HUES64 (cell line): ENCODE results near the gene POU5F2. TPM values are rescaled to one million over a fixed set of nuclear protein-coding genes. Genes with fewer than 3 reads are reported as not detected.

Experiments
- H3K27ac ChIP-seq: 2 replicates; pipeline ENCODE4 v1.7.0; 2013; ENCODE audit warnings: low read depth, low read length, inconsistent platforms
- H3K27me3 ChIP-seq: 2 replicates; pipeline ENCODE4 v1.6.1; 2013; ENCODE audit warnings: mild to moderate bottlenecking, low read length; ENCODE audit not compliant: insufficient read depth
- H3K36me3 ChIP-seq: 2 replicates; pipeline ENCODE4 v1.6.1; 2013; ENCODE audit warnings: mild to moderate bottlenecking, low read length; ENCODE audit not compliant: insufficient read depth
- H3K4me1 ChIP-seq: 2 replicates; pipeline ENCODE4 v1.6.1; 2013; ENCODE audit warnings: mild to moderate bottlenecking, low read length, moderate library complexity; ENCODE audit not compliant: insufficient read depth
- H3K4me3 ChIP-seq: 2 replicates; pipeline ENCODE4 v1.5.1; 2013; ENCODE audit warnings: mild to moderate bottlenecking, low read length, moderate library complexity
- H3K9ac ChIP-seq: 2 replicates; pipeline ENCODE4 v1.6.1; 2013; ENCODE audit warnings: mild to moderate bottlenecking, low read depth, low read length
- H3K9me3 ChIP-seq: 2 replicates; pipeline ENCODE4 v1.6.1; 2013; ENCODE audit warnings: low read depth, low read length; ENCODE audit not compliant: insufficient read depth
- WGBS: fragments of 150-250, 120-280 bp; methylation state at CpG from one replicate; pipeline ENCODE4 v1.1.7; 2013; ENCODE audit warnings: missing lambda C conversion rate; 5-methylcytosine and 5-hydroxymethylcytosine counted together
- polyA plus RNA-seq, 2 experiments: library from polyadenylated mRNA; stranded (reverse); fragments of 50-300 nt; gene quantifications; one replicate each; pipeline ENCODE4 v1.2.3, GENCODE V29; 2013

POU5F2 gene
- 0.05 TPM for polyA plus RNA-seq (2013, experiment 1 of 2)
- 0.06 TPM for polyA plus RNA-seq (2013, experiment 2 of 2)

GRCh38 chr5:93741136-93741811 lies at the start of gene POU5F2:
Gene POU5F2 (minus strand): TSS chr5:93741600. CDS start chr5:93741563, 37 bp downstream.
- Histone ChIP-seq H3K4me3 (no peak within 1 kb of the TSS), H3K9me3 (no peaks in the 10 kb centered on the region; the same call in 1 of the 2 replicates), H3K36me3 (no peaks in the 10 kb centered on the region), H3K27me3 (no peaks in the 10 kb centered on the region), H3K4me1 (no peaks in the 10 kb centered on the region), H3K9ac (no peak within 1 kb of the TSS), H3K27ac (no peak within 1 kb of the TSS)
- 92% methylated on average over 29 of the region's 29 CpGs for WGBS

GRCh38 chr5:93790401-93790800 lies 49.0 kb upstream of the POU5F2 start:
- WGBS = 83% methylated on average over 3 of the region's 3 CpGs
- no peak overlapping the region for H3K9ac ChIP-seq
- no peaks in the 10 kb centered on the region for H3K4me1 ChIP-seq
- no peaks in the 10 kb centered on the region for H3K27me3 ChIP-seq
- H3K36me3 ChIP-seq = no peaks in the 10 kb centered on the region
- no peak overlapping the region for H3K4me3 ChIP-seq
- no peaks in the 10 kb centered on the region for H3K9me3 ChIP-seq
- no peak overlapping the region for H3K27ac ChIP-seq

DNA sequence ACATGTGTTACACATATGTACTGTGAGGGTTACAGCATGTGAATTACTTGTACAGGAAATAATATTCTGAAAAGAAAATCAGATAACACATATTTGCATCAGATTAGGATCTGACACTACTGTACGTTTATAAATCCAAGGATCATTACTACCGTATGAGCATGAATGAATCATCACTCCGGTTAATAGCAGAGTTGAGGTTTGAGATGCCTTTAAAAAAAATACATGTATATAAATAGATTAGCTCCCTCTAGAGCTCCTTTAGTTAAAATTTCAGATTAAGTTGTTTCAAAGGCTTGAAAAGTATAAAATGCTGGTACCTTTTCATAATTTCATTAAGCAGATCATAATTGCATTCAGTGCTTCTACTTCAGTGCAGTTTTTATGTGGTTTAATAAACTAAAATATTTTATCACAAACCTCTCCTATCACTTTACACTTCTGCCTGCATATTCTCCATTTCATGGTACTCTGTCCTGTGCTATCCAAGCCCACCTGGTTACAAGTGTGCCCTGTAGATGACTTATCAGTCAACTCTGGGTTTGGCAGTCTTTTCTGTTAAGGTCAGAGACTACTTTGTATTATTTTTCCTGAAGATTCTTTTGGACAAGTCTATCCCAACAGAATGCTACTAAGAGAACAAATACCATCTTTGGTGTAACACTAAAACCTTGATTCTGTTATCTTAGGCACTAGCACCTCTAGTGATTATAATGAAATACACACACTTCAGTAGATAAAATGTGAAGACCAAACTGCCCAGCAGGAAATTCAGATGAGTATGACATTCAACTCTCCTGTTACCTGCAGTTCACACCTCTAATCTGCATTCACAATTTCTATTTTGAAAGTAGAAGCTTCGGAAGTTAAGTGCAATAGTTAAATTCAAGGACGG lies 48.0 kb upstream of the POU5F2 start:
- H3K9ac ChIP-seq = no peak overlapping the region
- WGBS = 95% methylated on average over 5 of the region's 5 CpGs
- no peaks in the 10 kb centered on the region for H3K27me3 ChIP-seq
- H3K36me3 ChIP-seq = no peaks in the 10 kb centered on the region
- no peak overlapping the region for H3K4me3 ChIP-seq
- no peaks in the 10 kb centered on the region for H3K4me1 ChIP-seq
- H3K9me3 ChIP-seq = no peaks in the 10 kb centered on the region
- H3K27ac ChIP-seq = no peak overlapping the region

GRCh38 chr5:93787598-93787997 lies 46.2 kb upstream of the POU5F2 start:
- Histone ChIP-seq H3K36me3 (no peaks in the 10 kb centered on the region), H3K9ac (no peak overlapping the region), H3K27ac (no peak overlapping the region), H3K4me3 (no peak overlapping the region), H3K9me3 (no peaks in the 10 kb centered on the region), H3K27me3 (no peaks in the 10 kb centered on the region), H3K4me1 (no peaks in the 10 kb centered on the region)
- WGBS = 72% methylated on average over 1 of the region's 1 CpG

GRCh38 chr5:93785475-93785874 lies 44.1 kb upstream of the POU5F2 start:
- no peaks in the 10 kb centered on the region for H3K27me3 ChIP-seq
- no peaks in the 10 kb centered on the region for H3K36me3 ChIP-seq
- H3K4me1 ChIP-seq = no peaks in the 10 kb centered on the region
- WGBS = 97% methylated on average over 2 of the region's 2 CpGs
- no peak overlapping the region for H3K9ac ChIP-seq
- no peak overlapping the region for H3K27ac ChIP-seq
- no peaks in the 10 kb centered on the region for H3K9me3 ChIP-seq
- H3K4me3 ChIP-seq = no peak overlapping the region

DNA sequence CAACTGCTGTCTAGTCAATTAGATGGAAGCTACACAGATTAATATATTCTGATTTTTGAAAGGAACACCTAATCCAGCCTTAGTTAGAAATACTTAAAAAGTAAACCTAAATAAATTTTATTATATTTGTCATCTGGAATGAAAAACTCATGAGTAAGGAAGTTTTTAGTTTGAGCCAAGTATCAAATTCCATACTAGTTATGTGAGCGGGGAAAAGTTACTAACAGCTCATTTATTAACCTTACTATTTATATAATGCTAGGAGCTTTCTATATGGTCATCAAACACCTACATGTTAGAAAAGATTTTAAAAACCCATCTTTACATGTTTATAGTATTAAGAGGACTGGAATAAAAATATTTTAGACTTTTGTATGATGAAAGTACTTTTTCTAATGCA lies 41.6 kb upstream of the POU5F2 start:
- Histone ChIP-seq H3K36me3 (no peaks in the 10 kb centered on the region), H3K9ac (no peak overlapping the region), H3K9me3 (no peaks in the 10 kb centered on the region), H3K27ac (no peak overlapping the region), H3K4me3 (no peak overlapping the region), H3K27me3 (no peaks in the 10 kb centered on the region), H3K4me1 (no peaks in the 10 kb centered on the region)
- no CpG with 5 or more reads among the region's 1 CpG for WGBS

GRCh38 chr5:93777620-93778019 lies 36.2 kb upstream of the POU5F2 start:
- Histone ChIP-seq H3K27me3 (no peaks in the 10 kb centered on the region), H3K27ac (no peak overlapping the region), H3K4me1 (no peaks in the 10 kb centered on the region), H3K9me3 (no peaks in the 10 kb centered on the region), H3K9ac (no peak overlapping the region), H3K4me3 (no peak overlapping the region), H3K36me3 (no peaks in the 10 kb centered on the region)
- WGBS = 85% methylated on average over 3 of the region's 3 CpGs

- Histone ChIP-seq H3K27me3 (no peaks in the 10 kb centered on the region), H3K9me3 (peaks cover 10% of the 10 kb centered on the region; the same call in 1 of the 2 replicates), H3K36me3 (no peaks in the 10 kb centered on the region), H3K9ac (no peak overlapping the region), H3K27ac (no peak overlapping the region), H3K4me3 (no peak overlapping the region), H3K4me1 (peaks cover 8% of the 10 kb centered on the region; the same call in 1 of the 2 replicates)
- 72% methylated on average over 5 of the region's 5 CpGs for WGBS
Observed at GRCh38 chr5:93756372-93756771, 15.0 kb upstream of the POU5F2 start.

- no peaks in the 10 kb centered on the region for H3K36me3 ChIP-seq
- H3K4me3 ChIP-seq = no peak overlapping the region
- WGBS = 89% methylated on average over 10 of the region's 10 CpGs
- H3K9ac ChIP-seq = no peak overlapping the region
- peaks cover 8% of the 10 kb centered on the region; the same call in 1 of the 2 replicates for H3K4me1 ChIP-seq
- H3K27me3 ChIP-seq = no peaks in the 10 kb centered on the region
- H3K27ac ChIP-seq = no peak overlapping the region
- H3K9me3 ChIP-seq = peaks cover 6% of the 10 kb centered on the region; the same call in 1 of the 2 replicates
Observed at GRCh38 chr5:93755716-93756115, 14.3 kb upstream of the POU5F2 start.

DNA sequence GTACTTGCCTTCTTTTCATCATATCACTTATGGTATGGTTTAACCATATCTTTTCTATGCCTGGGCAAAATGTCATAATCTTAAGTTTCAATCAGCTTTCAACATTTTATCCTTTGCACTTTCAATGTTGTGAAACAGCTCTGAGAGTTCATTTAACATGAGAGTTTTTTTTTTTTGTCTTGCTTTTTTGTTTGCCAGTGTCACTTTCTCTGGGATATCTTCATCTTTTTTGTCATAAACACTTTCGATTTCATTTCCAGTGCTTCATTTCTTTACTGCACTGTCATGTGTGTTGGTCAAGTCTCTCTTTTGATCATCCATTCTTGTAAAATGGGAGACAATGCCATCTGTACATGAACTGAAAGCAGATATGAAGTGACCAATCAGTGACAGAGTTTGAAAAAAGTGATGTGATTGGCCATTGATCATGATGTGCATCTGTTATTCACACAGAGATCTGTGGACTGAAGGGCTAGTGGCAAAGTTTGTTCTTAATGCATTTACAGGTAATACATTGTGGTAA lies 7.5 kb upstream of the POU5F2 start:
- Histone ChIP-seq H3K27me3 (no peaks in the 10 kb centered on the region), H3K27ac (no peak overlapping the region), H3K4me3 (no peak overlapping the region), H3K36me3 (no peaks in the 10 kb centered on the region), H3K9me3 (no peaks in the 10 kb centered on the region), H3K9ac (no peak overlapping the region), H3K4me1 (no peaks in the 10 kb centered on the region)
- WGBS = 100% methylated on average over 1 of the region's 1 CpG

GRCh38 chr5:93746406-93747056 lies 5.1 kb upstream of the POU5F2 start:
- no peaks in the 10 kb centered on the region for H3K9me3 ChIP-seq
- H3K4me3 ChIP-seq = no peak overlapping the region
- H3K27ac ChIP-seq = no peak overlapping the region
- H3K27me3 ChIP-seq = no peaks in the 10 kb centered on the region
- no peaks in the 10 kb centered on the region for H3K4me1 ChIP-seq
- H3K36me3 ChIP-seq = no peaks in the 10 kb centered on the region
- no peak overlapping the region for H3K9ac ChIP-seq
